Measurements from ENCODE around the gene MARCOL. TPM values are rescaled to one million over a fixed set of nuclear protein-coding genes. Genes with fewer than 3 reads are reported as not detected.
"Not testable (repeated sequence)": the region's sequence is repeated elsewhere in the genome, so short reads cannot be mapped to it uniquely, and the experiment has no call there.

The MARCOL gene
- total RNA-seq, 2 experiments from 2014 or later, result not detected

DNA sequence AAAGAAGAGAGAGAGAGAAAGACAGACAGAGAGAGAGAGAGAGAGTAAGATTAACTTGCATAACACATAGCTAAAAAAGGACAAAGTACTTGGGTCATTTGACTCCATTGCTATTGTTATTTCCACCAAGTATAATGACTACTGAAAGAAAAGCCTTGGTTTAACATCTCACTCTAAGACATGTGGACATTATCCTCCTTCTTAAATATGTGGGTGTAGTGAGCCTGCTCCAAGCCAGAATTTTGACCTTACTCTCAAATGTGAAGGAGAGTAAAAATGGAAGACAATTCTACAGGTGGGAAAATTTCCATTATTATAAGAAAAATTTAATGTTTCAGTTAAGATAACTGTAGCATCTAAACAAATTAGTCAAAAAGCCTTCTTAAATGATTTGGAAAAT is 8.5 kb upstream of the MARCOL start:
- no peaks in the 10 kb centered on the region for H3K4me1 Mint-ChIP-seq
- peaks cover 27% of the 10 kb centered on the region for H3K27me3 Mint-ChIP-seq
- DNase-seq, result no peak
- peaks cover 2% of the 10 kb centered on the region for H3K9me3 Mint-ChIP-seq
- no peak overlapping the region for H3K27ac Mint-ChIP-seq
- H3K4me3 Mint-ChIP-seq, result no peak overlapping the region
- no peaks in the 10 kb centered on the region for H3K36me3 Mint-ChIP-seq

DNA sequence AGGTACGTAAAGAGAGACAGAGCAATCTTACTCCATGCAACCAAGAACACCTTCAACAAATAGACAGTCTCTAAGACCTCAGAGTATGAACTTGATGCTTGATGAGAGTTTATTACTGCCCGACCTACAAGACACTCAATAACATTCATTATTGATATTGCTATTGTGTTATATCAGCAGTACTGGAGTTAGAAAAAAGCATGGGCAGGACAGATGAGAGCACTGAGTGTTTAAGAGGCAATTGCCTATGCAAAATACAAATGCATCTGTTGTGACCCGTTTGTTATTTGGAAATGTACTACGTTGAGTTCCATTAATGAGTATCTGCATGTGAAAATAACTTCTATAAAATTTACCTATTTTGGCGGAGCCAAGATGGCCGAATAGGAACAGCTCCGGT is 8.1 kb upstream of the MARCOL start:
- no peaks in the 10 kb centered on the region for H3K4me1 Mint-ChIP-seq
- H3K9me3 Mint-ChIP-seq, result peaks cover 2% of the 10 kb centered on the region
- H3K4me3 Mint-ChIP-seq, result no peak overlapping the region
- no peak for DNase-seq
- peaks cover 26% of the 10 kb centered on the region for H3K27me3 Mint-ChIP-seq
- no peak overlapping the region for H3K27ac Mint-ChIP-seq
- no peaks in the 10 kb centered on the region for H3K36me3 Mint-ChIP-seq

DNA sequence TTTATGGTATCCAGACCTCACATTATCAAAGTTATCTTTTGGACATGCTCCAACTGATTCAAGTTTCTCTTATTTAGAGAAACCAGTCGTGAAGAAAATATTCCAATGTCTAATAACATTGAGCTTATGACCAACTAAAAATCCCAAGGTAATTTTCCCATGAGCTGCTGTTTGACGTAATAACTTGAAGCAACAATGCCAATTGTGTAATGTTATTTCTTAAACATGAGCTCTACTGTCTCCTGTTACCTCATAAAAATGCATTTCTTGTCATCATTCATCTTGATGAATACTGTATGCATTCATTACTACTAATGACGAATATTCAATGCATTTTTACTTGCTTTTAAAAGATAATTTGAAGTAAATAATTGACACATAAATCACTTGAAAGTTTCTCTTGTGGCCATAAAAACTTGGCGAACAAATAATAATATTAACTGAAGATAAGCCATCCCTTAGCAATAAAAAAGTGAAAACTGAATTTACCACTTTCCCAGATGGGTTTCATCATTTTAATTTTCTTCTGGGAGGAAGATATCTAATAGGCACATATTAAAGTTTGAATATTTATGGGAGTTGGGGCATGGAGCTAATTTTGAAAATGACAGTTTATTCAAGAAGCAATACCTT is 424 bp upstream of the MARCOL start:
- Mint-ChIP-seq H3K4me1 (no peaks in the 10 kb centered on the region), H3K9me3 (no peaks in the 10 kb centered on the region), H3K36me3 (no peaks in the 10 kb centered on the region), H3K27me3 (peaks cover 3% of the 10 kb centered on the region), H3K27ac (no peak overlapping the region), H3K4me3 (no peak overlapping the region)
- no peak for DNase-seq

DNA sequence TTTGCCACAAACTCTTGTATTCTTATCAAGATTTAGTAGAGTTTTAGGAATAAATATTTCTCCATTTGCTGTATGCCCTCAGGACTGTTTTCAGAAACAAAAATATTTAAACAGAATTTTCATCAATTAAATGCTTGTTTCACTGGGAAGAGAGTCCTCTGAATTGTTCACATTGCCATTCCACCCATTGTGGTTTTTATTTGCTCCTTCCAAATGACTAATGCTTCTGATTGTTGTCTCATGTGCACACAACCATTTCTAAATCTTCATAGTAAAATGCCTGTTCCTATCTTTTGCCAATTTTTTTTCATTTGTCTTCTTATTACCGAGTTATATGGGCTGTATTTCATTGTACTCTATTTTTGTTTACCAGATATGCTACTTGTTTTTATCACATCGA is 10.6 kb downstream of the MARCOL start:
- H3K36me3 Mint-ChIP-seq, result no peaks in the 10 kb centered on the region
- peaks cover 5% of the 10 kb centered on the region for H3K9me3 Mint-ChIP-seq
- no peak overlapping the region for H3K27ac Mint-ChIP-seq
- no peak for DNase-seq
- no peaks in the 10 kb centered on the region for H3K27me3 Mint-ChIP-seq
- H3K4me3 Mint-ChIP-seq, result no peak overlapping the region
- H3K4me1 Mint-ChIP-seq, result no peaks in the 10 kb centered on the region

DNA sequence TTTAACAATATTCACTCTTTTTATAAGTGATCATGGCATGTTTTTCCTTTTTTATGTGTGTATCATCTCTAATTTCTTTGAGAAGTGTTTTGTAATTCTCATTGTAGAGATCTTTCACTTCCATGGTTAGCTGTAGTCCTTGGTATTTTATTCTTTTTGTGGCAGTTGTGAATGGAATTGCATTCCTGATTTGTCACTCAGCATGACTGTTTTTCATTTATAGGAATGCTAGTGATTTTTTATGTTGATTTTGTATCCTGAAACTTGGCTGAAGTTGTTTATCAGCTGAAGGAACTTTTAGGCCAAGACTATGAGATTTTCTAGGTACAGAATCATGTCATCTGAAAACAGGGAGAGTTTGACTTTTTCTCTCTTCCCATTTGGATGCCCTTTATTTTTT is 17.1 kb downstream of the MARCOL start:
- peaks cover 27% of the 10 kb centered on the region for H3K9me3 Mint-ChIP-seq
- H3K36me3 Mint-ChIP-seq, result no peaks in the 10 kb centered on the region
- H3K27ac Mint-ChIP-seq, result no peak overlapping the region
- no peak for DNase-seq
- no peaks in the 10 kb centered on the region for H3K27me3 Mint-ChIP-seq
- H3K4me3 Mint-ChIP-seq, result no peak overlapping the region
- H3K4me1 Mint-ChIP-seq, result no peaks in the 10 kb centered on the region

DNA sequence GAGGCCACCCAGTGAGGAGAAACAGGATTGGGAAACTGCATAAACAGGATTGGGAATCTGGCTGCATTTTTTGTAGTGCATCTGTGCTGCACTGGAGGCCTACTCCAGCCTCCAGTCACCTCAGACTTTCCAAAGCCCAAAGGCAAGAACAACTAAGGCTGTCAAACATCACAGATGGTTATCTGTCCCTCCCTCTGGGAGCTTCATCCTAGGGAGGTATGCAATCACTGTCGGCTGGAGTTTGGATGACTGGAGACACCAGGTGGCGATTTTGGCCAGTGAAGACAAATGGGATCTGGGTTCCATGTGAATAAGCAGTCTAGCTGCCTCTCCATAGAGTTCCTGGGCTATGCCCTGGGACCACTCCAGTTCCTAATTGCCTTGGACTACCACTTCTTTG is 21.0 kb downstream of the MARCOL start:
- Mint-ChIP-seq H3K4me3 (no peak overlapping the region), H3K27ac (no peak overlapping the region), H3K27me3 (peaks cover 10% of the 10 kb centered on the region), H3K4me1 (no peaks in the 10 kb centered on the region), H3K9me3 (peaks cover 22% of the 10 kb centered on the region), H3K36me3 (no peaks in the 10 kb centered on the region)
- DNase-seq, result no peak

DNA sequence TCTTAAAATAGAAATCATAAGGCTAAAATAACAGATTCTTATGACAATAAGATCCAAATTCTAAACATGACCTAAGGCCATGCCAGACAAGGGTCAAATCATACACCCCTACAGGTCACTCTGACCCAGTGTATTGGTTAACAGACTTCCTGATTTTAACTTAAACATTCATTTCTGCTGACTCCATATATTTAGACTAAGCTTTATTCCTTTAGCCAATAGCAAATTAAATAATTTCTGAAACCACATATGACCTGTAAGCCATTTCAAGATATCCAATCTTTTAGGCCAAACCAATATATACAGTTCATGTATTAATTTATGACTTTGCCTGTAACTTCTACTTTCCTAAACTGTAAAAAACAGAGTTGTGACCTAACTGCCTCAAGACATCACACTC is 22.9 kb downstream of the MARCOL start:
- H3K9me3 Mint-ChIP-seq, result peaks cover 29% of the 10 kb centered on the region
- no peak overlapping the region for H3K27ac Mint-ChIP-seq
- no peaks in the 10 kb centered on the region for H3K4me1 Mint-ChIP-seq
- H3K4me3 Mint-ChIP-seq, result no peak overlapping the region
- no peak for DNase-seq
- peaks cover 10% of the 10 kb centered on the region for H3K27me3 Mint-ChIP-seq
- H3K36me3 Mint-ChIP-seq, result no peaks in the 10 kb centered on the region

DNA sequence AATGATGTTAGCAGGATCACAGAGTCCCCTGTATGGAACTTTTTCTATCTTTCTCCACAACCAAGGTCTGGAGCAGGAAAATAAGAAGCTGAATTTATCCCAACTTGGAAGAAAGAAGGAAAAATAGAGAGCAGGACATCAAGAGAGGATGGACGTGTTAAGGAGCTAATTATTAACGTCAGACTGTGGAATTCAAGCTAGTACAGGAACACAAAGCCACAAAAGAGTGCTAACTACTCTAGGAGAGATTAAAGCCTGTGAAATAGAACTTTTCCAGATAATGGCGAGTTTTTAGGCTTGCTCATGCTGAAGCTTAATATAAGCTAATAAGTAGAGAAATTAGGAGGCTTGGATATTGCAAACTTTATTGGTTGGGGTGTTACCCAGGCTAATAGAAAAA is 29.6 kb downstream of the MARCOL start:
- no peaks in the 10 kb centered on the region for H3K36me3 Mint-ChIP-seq
- peaks cover 9% of the 10 kb centered on the region for H3K9me3 Mint-ChIP-seq
- no peak overlapping the region for H3K4me3 Mint-ChIP-seq
- DNase-seq, result no peak
- peaks cover 1% of the 10 kb centered on the region for H3K27me3 Mint-ChIP-seq
- H3K4me1 Mint-ChIP-seq, result no peaks in the 10 kb centered on the region
- no peak overlapping the region for H3K27ac Mint-ChIP-seq

DNA sequence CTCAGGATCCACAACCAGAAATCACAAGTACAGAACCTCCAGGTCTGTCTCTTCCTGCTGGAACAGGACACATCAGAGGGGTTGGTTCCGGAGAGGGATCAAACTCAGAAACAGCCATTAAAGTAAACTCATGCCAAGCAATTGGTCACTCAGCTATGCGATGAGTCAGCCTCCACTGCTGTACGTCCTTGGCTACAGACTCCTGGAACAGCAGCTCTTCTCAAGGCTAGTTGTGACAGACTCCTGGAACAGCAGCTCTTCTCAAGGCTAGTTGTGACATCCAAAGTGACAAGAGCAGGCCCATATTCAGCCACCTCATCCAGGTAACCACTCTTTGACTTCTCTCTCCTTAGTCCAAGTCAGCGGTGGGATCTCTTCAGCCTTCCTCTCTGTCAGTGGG is 30.2 kb downstream of the MARCOL start, which contains the start of gene SPINK13:
Gene SPINK13, plus strand, starts transcription at position 229 of the 400 bp plus-strand sequence. CDS start 1,279 bp downstream, outside the sequence.
- Mint-ChIP-seq H3K36me3 (no peaks in the 10 kb centered on the region), H3K9me3 (peaks cover 9% of the 10 kb centered on the region), H3K27me3 (no peaks in the 10 kb centered on the region), H3K4me1 (no peaks in the 10 kb centered on the region), H3K27ac (no peak within 1 kb of the TSS), H3K4me3 (no peak within 1 kb of the TSS)
- DNase-seq, result no peak

DNA sequence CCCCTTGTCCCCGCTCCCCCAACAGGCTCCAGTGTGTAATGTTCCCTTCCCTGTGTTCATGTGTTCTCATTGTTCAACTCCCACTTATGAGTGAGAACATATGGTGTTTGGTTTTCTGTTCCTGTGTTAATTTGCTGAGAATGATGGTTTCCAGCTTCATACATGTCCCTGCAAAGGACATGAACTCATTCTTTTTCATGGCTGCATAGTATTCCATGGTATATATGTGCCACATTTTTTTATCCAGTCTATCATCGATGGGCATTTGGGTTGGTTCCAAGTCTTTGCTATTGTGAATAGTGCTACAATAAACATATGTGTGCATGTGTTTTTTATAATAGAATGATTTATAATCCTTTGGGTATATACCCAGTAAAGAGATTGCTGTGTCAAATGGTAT is 36.8 kb downstream of the MARCOL start:
- H3K4me1 Mint-ChIP-seq, result not testable (repeated sequence)

DNA sequence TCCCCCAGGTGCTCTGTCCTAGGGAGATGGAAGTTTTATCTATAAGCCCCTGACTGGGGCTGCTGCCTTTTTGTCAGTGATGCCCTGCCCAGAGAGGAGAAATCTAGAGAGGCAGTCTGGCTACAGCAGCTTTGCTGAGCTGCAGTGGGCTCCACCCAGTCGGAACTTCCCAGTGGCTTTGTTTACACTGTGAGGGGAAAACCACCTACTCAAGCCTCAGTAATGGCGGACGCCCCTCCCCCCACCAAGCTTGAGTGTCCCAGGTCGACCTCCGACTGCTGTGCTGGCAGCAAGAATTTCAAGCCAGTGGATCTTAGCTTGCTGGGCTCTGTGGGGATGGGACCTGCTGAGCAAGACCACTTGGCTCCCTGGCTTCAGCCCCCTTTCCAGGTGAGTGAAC is 42.6 kb downstream of the MARCOL start:
- not testable (repeated sequence) for H3K4me3 Mint-ChIP-seq, H3K36me3 Mint-ChIP-seq, H3K27ac Mint-ChIP-seq, H3K27me3 Mint-ChIP-seq, H3K4me1 Mint-ChIP-seq
- DNase-seq, result peak; percentile 16
- peaks cover 21% of the 10 kb centered on the region for H3K9me3 Mint-ChIP-seq

More for the DNA sequence above, 36.8 kb downstream of the MARCOL start:
- H3K36me3 Mint-ChIP-seq, H3K27ac Mint-ChIP-seq, H3K4me3 Mint-ChIP-seq, DNase-seq, H3K27me3 Mint-ChIP-seq: not testable (repeated sequence)
- peaks cover 23% of the 10 kb centered on the region for H3K9me3 Mint-ChIP-seq

DNA sequence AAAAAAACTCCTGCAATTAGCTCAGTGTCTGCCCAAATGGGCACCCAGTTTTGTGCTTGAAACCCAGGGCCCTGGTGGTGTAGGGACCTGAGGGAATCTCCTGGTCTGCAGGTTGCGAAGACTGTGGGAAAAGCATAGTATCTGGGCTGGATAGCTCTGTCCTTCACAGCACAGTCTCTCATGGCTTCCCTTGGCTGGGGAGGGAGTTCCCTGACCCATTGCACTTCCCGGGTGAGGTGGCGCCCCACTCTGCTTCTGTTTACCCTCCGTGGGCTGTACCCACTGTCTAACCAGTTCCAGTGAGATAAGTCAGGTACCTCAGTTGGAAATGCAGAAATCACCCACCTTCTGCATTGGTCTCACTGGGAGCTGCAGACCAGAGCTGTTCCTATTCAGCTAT is 43.0 kb downstream of the MARCOL start:
- H3K27ac Mint-ChIP-seq, H3K4me1 Mint-ChIP-seq, H3K27me3 Mint-ChIP-seq, H3K4me3 Mint-ChIP-seq, DNase-seq, H3K36me3 Mint-ChIP-seq: not testable (repeated sequence)
- H3K9me3 Mint-ChIP-seq, result peaks cover 18% of the 10 kb centered on the region

DNA sequence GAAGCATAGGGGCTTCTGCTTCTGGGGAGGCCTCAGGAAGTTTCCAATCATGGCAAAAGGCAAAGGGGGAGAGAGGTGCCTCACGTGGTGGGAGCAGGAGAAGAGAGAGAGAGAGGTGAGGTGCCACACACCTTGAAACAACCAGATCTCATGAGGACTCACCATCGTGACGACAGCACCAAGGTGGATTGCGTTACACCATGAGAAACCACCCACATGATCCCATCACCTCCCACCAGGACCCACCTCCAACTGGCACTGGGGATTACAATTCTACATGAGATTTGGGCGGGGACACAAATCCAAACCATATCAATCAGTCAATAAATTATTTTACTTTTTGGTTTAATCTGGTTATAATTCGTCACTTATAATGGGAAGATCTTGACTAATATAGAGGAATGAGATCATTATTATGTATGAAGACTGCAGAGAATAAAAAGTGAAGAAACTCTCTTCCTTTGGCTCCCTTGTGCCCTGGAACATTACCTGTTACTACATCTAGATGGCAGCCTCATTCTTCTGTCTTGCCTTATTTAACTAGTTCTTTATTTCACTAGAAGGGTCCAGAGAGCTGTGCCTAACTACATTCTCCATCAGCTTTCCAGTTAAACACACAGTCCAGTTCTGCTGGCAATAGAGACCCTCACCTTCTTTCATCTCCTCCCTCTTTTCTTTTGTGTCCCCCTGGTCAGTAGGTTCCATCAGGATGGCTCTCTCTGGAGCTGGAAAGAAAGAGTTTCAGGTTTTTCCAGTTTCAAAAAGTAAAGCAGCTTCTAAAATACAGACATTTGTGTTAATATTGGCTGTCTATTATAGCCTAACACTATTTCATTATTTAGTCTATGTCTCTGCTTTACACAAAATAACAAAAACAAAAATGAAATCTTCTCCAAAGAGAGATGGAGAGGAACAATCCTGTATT is 52.2 kb downstream of the MARCOL start:
- no peak overlapping the region for H3K27ac Mint-ChIP-seq
- no peaks in the 10 kb centered on the region for H3K27me3 Mint-ChIP-seq
- no peak overlapping the region for H3K4me3 Mint-ChIP-seq
- H3K9me3 Mint-ChIP-seq, result no peaks in the 10 kb centered on the region
- H3K4me1 Mint-ChIP-seq, result no peaks in the 10 kb centered on the region
- no peak for DNase-seq
- no peaks in the 10 kb centered on the region for H3K36me3 Mint-ChIP-seq
